Smooth muscle cell (in vitro differentiated cells): ENCODE data around the gene F2RL1. TPM values are rescaled to one million over a fixed set of nuclear protein-coding genes. Genes with fewer than 3 reads are reported as not detected.
"Not testable (repeated sequence)": the region's sequence is repeated elsewhere in the genome, so short reads cannot be mapped to it uniquely, and the experiment has no call there.

Source experiments
- DNase-seq: peaks from one replicate; lab custom pipeline; 2025; ENCODE audit not compliant: unreplicated experiment; lab: John Stamatoyannopoulos, UW
- H2AFZ ChIP-seq: fragments of 200-600 bp; sonication (generic); 2 replicates; pipeline ENCODE4 v1.6.0; 2016; ENCODE audit warnings: antibody characterized with exemption, low read depth, mild to moderate bottlenecking
- H3F3A ChIP-seq: fragments of 200-600 bp; sonication (generic); 2 replicates; pipeline ENCODE4 v1.6.0; 2017; ENCODE audit warnings: antibody characterized with exemption, low read depth
- H3K27ac ChIP-seq: fragments of 200-600 bp; sonication (generic); 2 replicates; pipeline ENCODE4 v1.5.1; 2016; ENCODE audit warnings: low read depth, mild to moderate bottlenecking
- H3K27me3 ChIP-seq: fragments of 200-600 bp; sonication (generic); 2 replicates; pipeline ENCODE4 v1.6.1; 2016; ENCODE audit warnings: low read depth, mild to moderate bottlenecking
- H3K36me3 ChIP-seq: fragments of 200-600 bp; sonication (generic); 2 replicates; pipeline ENCODE4 v1.5.1; 2016; ENCODE audit warnings: low read depth
- H3K4me1 ChIP-seq: fragments of 200-600 bp; sonication (generic); 2 replicates; pipeline ENCODE4 v1.5.1; 2016; ENCODE audit warnings: low read depth
- H3K4me2 ChIP-seq: fragments of 200-600 bp; sonication (generic); 2 replicates; pipeline ENCODE4 v1.6.0; 2016; ENCODE audit warnings: mild to moderate bottlenecking
- H3K4me3 ChIP-seq: fragments of 200-600 bp; sonication (generic); 2 replicates; pipeline ENCODE4 v1.5.1; 2016; ENCODE audit warnings: mild to moderate bottlenecking
- H3K79me2 ChIP-seq: fragments of 200-600 bp; sonication (generic); 2 replicates; pipeline ENCODE4 v1.6.0; 2016; ENCODE audit warnings: low read depth, mild to moderate bottlenecking
- H3K9ac ChIP-seq: fragments of 200-600 bp; sonication (generic); 2 replicates; pipeline ENCODE4 v1.6.0; 2016; ENCODE audit warnings: low read depth
- H3K9me3 ChIP-seq: fragments of 200-600 bp; sonication (generic); replicated peaks from 2 replicates; pipeline ENCODE4 v1.5.1; 2016; ENCODE audit warnings: low read depth
- H4K20me1 ChIP-seq: fragments of 200-600 bp; sonication (generic); 2 replicates; pipeline ENCODE4 v1.6.0; 2016; ENCODE audit warnings: low read depth
- CTCF ChIP-seq: fragments of 200-600 bp; sonication (generic); IDR thresholded peaks from 2 replicates; pipeline ENCODE4 v1.5.1; 2017; ENCODE audit warnings: borderline replicate concordance, mild to moderate bottlenecking, antibody characterized with exemption; ENCODE audit not compliant: insufficient read depth, poor library complexity, severe bottlenecking
- WGBS: methylation state at CpG from one replicate; pipeline ENCODE4 v1.1.7; 2016; ENCODE audit warnings: low lambda C conversion rate; 5-methylcytosine and 5-hydroxymethylcytosine counted together
- polyA plus RNA-seq: library from polyadenylated mRNA; unstranded; fragments of >200 nt; fragmentation: Nextera tagmentation; extraction: Ambion mirVana; gene quantifications from 2 replicates; pipeline ENCODE4 v1.2.1, GENCODE V29; 2016
- total RNA-seq: library from RNA; depleted of rRNA; stranded (reverse); fragments of >200 nt; gene quantifications from 2 replicates; pipeline ENCODE4 v1.2.3, GENCODE V29; 2014

The F2RL1 gene
- total and polyA plus RNA-seq, 2 experiments from 2014 or later, result 42.6 to 88.3 TPM

- no peaks in the 10 kb centered on the region for H3K9me3 ChIP-seq
- no peak for DNase-seq
- peaks cover 4% of the 10 kb centered on the region for H3F3A ChIP-seq
These were observed 42.4 kb upstream of the F2RL1 start for GRCh38 chr5:76776391-76776790.

GRCh38 chr5:76780616-76781015 lies 38.2 kb upstream of the F2RL1 start:
- H3K36me3 ChIP-seq, H3K9me3 ChIP-seq, H3K9ac ChIP-seq, H3K4me2 ChIP-seq, H3K4me1 ChIP-seq, H4K20me1 ChIP-seq, H3K4me3 ChIP-seq, H3K27me3 ChIP-seq, H2AFZ ChIP-seq, H3K79me2 ChIP-seq, DNase-seq, H3F3A ChIP-seq, H3K27ac ChIP-seq: not testable (repeated sequence)
- WGBS, result 97% methylated on average over 4 of the region's 4 CpGs

More at GRCh38 chr5:76776391-76776790, 42.4 kb upstream of the F2RL1 start:
- TF ChIP-seq CTCF, result no peak
- 95% methylated on average over 2 of the region's 2 CpGs for WGBS
- Histone ChIP-seq H3K79me2 (no peaks in the 10 kb centered on the region), H3K9ac (no peak overlapping the region), H4K20me1 (no peaks in the 10 kb centered on the region), H3K27ac (no peak overlapping the region), H3K4me3 (no peak overlapping the region), H3K27me3 (no peaks in the 10 kb centered on the region), H2AFZ (no peak overlapping the region), H3K36me3 (no peaks in the 10 kb centered on the region), H3K4me1 (no peaks in the 10 kb centered on the region), H3K4me2 (no peak overlapping the region)

DNA sequence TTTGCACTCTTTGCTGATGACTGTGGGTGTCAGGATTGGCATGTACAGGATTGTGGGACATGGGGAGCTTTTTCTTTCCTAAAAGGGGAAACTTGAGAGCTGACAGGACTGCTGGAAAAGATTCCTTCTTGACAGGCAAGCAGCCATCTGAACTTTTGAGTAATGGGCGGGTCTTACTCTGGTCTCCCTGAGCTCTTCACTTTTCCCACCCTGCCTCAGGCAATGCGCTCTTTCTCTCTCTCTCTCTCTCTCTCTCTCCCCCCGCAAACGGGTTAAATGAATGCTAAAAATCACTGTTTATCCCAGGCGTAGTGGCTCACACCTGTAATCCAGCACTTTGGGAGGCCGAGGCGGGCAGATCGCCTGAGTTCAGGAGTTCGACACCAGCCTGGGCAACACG lies 37.1 kb upstream of the F2RL1 start:
- no peaks in the 10 kb centered on the region for H3K79me2 ChIP-seq
- WGBS, result 78% methylated on average over 10 of the region's 10 CpGs
- no peak for DNase-seq
- peak overlapping the region; percentile 37 for H2AFZ ChIP-seq
- H3K27me3 ChIP-seq, result no peaks in the 10 kb centered on the region
- no peaks in the 10 kb centered on the region for H3K9me3 ChIP-seq
- no peak overlapping the region for H3K9ac ChIP-seq
- TF ChIP-seq CTCF, result no peak
- no peaks in the 10 kb centered on the region for H4K20me1 ChIP-seq
- no peaks in the 10 kb centered on the region for H3K36me3 ChIP-seq
- H3K4me1 ChIP-seq, result no peaks in the 10 kb centered on the region
- no peak overlapping the region for H3K4me3 ChIP-seq
- no peak overlapping the region for H3K4me2 ChIP-seq
- no peak overlapping the region for H3K27ac ChIP-seq
- H3F3A ChIP-seq, result no peaks in the 10 kb centered on the region

DNA sequence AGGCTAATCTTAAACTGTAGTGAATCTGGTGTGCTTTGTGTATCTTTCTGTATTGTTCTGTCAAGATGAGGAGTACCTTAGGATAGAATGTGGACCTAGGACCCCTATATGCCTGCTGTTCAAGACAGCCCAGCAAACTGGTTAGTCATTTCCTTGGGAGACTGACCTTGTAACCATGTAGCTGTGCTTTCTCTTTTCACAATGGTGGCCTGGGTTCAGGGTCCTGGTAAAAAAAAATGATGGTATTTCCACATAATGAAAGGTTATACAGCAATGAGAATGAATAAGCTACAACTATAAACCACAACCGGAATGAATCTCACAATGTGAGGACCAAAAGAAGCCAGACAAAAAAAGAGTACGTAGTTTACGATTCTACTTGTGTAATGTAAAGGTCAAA lies 36.4 kb upstream of the F2RL1 start:
- no peak for TF ChIP-seq CTCF
- no peak overlapping the region for H3K9ac ChIP-seq
- H3K4me1 ChIP-seq, result no peaks in the 10 kb centered on the region
- no peak for DNase-seq
- H4K20me1 ChIP-seq, result no peaks in the 10 kb centered on the region
- no peak overlapping the region for H3K4me3 ChIP-seq
- no peaks in the 10 kb centered on the region for H3K79me2 ChIP-seq
- H3K9me3 ChIP-seq, result no peaks in the 10 kb centered on the region
- no peaks in the 10 kb centered on the region for H3K36me3 ChIP-seq
- no peak overlapping the region for H3K4me2 ChIP-seq
- H2AFZ ChIP-seq, result peak overlapping the region; percentile 37
- no peak overlapping the region for H3K27ac ChIP-seq
- WGBS, result 99% methylated on average over 3 of the region's 3 CpGs
- no peaks in the 10 kb centered on the region for H3F3A ChIP-seq
- H3K27me3 ChIP-seq, result no peaks in the 10 kb centered on the region
